Stomach (tissue), 9 donors: ENCODE results near the gene GRHL1. TPM values are rescaled to one million over a fixed set of nuclear protein-coding genes. Genes with fewer than 3 reads are reported as not detected.

Source experiments
- DNase-seq, 2 donors: peaks; one replicate each; pipeline versions ENCODE4 v3.0.0 to v3.0.0-alpha.2; 2013 to 2019
- H3K27ac ChIP-seq, 5 donors: fragments of 200-600 bp in 4 of 5; sonication (generic) in 4 of 5; one replicate each; pipeline ENCODE4 v1.5.1; 2013 to 2019; ENCODE audit warnings: mild to moderate bottlenecking in 1 of 5, moderate library complexity in 1 of 5
- H3K27me3 ChIP-seq, 3 donors: fragments of 200-600 bp; sonication (generic); one replicate each; pipeline ENCODE4 v1.5.1; 2017 to 2019; ENCODE audit warnings: mixed run types in 1 of 3
- H3K36me3 ChIP-seq, 4 donors: fragments of 200-600 bp; sonication (generic); 1 replicate in 3 of 4; 2 replicates in 1 of 4; pipeline ENCODE4 v1.5.1; 2016 to 2019
- H3K4me1 ChIP-seq, 4 donors: fragments of 200-600 bp; sonication (generic); one replicate each; pipeline ENCODE4 v1.5.1; 2016 to 2019
- H3K4me3 ChIP-seq, 4 donors: fragments of 200-600 bp; sonication (generic) in 3 of 4; one replicate each; pipeline ENCODE4 v1.5.1; 2016 to 2019; ENCODE audit warnings: mild to moderate bottlenecking in 1 of 4
- H3K9me3 ChIP-seq, 4 donors: fragments of 200-600 bp; sonication (generic); one replicate each; pipeline ENCODE4 v1.5.1; 2016 to 2019
- EP300 ChIP-seq: sonication (generic); formaldehyde crosslinking; IDR thresholded peaks from one replicate; pipeline ENCODE4 v1.6.1; 2017; ENCODE audit warnings: antibody characterized with exemption
- POLR2A ChIP-seq, 4 donors: fragments of 450-650 bp; IDR thresholded peaks; one replicate each; pipeline ENCODE4 v1.6.1; 2016; ENCODE audit warnings: antibody characterized with exemption in 4 of 4, control low read depth in 2 of 4, mild to moderate bottlenecking in 1 of 4, moderate library complexity in 1 of 4
- POLR2AphosphoS5 ChIP-seq, 3 donors: sonication (generic); formaldehyde crosslinking; IDR thresholded peaks; one replicate each; pipeline ENCODE4 v1.6.1; 2016; ENCODE audit warnings: antibody characterized with exemption in 3 of 3
- WGBS, 5 donors: extraction: QIAGEN DNeasy Blood & Tissue Kit in 3 of 5; methylation state at CpG; one replicate each; pipeline versions ENCODE4 v1.1.5 to v1.1.7; 2013 to 2018; 5-methylcytosine and 5-hydroxymethylcytosine counted together
- intact Hi-C: fragments of 100-400 bp; cut with DNase I; formaldehyde crosslinking; loops from one replicate; pipeline ENCODE4 v1.15.1; 2023; ENCODE audit warnings: low total_unique reads
- polyA plus RNA-seq, 3 donors: library from polyadenylated mRNA; stranded (reverse); fragments of 200-250 nt; gene quantifications; one replicate each; pipeline ENCODE4 v1.2.3, GENCODE V29; 2013
- total RNA-seq, 5 donors: library from RNA; depleted of rRNA; stranded (reverse); fragments of >200 nt; gene quantifications; one replicate each; pipeline versions ENCODE4 v1.1.0 to v1.2.3, GENCODE V29; 2014 to 2016
- TF ChIP-seq, protein P1 (sequence below), 7 experiments: fragments of 450-650 bp in 4 of 7; fragments of 200-600 bp in 3 of 7; sonication (generic) in 3 of 7; IDR thresholded peaks; one replicate each; pipeline ENCODE4 v1.5.1; 2016 to 2019; ENCODE audit warnings: antibody characterized with exemption in 7 of 7, control low read depth in 2 of 7, mild to moderate bottlenecking in 1 of 7
- donor health status: healthy with polysubstance abuse.
- donor health status: Bipolar disorder and iron deficiency.
- donor health status: healthy.

The GRHL1 gene
- total and polyA plus RNA-seq, 8 donors = 0.89 to 16.5 (median 3.8) TPM

DNA sequence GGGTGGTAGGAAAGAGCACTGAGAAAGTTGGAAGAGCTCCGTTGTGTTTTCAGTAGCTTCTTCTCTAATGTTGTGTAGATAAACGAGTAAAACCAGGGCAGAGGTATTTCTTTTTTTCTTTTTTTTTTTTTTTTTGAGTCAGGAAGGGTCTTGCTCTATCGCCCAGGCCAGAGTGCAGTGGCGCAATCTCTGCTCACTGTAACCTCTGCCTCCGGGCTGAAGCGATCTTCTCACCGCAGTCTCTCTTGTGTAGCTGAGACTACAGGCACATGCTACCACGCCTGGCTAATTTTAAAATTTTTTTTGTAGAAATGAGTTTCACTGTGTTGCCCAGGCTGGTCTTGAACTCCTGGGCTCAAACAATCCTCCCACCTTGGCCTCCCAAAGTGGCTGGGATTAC is 6.6 kb downstream of the GRHL1 start:
- peaks cover 0 to 8% (median 4%) of the 10 kb centered on the region in 4 donors for H3K36me3 ChIP-seq
- intact Hi-C loops = loop anchor here (10.0 kb wide), 1 partner anchor 113 kb away; the partner anchor contains the start of gene TAF1B
- TF ChIP-seq POLR2A (IDR thresholded peaks at IDR 0.05) (no peak), EP300 (no peak), POLR2AphosphoS5 (IDR thresholded peaks at IDR 0.05) (no peak)
- TF ChIP-seq, protein P1, sequence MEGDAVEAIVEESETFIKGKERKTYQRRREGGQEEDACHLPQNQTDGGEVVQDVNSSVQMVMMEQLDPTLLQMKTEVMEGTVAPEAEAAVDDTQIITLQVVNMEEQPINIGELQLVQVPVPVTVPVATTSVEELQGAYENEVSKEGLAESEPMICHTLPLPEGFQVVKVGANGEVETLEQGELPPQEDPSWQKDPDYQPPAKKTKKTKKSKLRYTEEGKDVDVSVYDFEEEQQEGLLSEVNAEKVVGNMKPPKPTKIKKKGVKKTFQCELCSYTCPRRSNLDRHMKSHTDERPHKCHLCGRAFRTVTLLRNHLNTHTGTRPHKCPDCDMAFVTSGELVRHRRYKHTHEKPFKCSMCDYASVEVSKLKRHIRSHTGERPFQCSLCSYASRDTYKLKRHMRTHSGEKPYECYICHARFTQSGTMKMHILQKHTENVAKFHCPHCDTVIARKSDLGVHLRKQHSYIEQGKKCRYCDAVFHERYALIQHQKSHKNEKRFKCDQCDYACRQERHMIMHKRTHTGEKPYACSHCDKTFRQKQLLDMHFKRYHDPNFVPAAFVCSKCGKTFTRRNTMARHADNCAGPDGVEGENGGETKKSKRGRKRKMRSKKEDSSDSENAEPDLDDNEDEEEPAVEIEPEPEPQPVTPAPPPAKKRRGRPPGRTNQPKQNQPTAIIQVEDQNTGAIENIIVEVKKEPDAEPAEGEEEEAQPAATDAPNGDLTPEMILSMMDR (IDR thresholded peaks at IDR 0.05) = no peak
- no peaks in the 10 kb centered on the region for H3K27me3 ChIP-seq
- no peak for DNase-seq
- no peak overlapping the region for H3K4me3 ChIP-seq
- 90 to 97% (median 95%) methylated on average over 8 of the region's 8 CpGs for WGBS, 5 donors
- H3K4me1 ChIP-seq = peaks cover 0 to 14% (median 2%) of the 10 kb centered on the region in 4 donors
- H3K9me3 ChIP-seq = no peaks in the 10 kb centered on the region
- H3K27ac ChIP-seq = no peak overlapping the region

DNA sequence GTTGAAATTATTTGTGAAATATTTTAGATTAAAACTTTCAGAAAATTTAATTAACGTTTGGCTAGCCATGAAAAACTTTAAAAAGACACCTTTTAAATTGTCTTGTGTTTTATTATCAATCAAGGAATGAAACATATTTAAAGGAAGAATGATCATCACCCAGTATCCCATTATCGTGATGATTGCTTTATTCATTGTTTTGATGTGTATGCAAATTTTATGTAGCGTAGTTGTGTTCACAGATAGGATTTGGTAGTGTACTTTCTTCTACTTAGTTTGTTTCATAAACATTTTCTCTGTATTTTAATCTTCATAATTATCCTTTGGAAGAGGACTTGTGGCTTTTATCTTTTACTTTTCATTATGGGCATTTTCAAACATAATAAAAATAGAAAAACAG is 7.8 kb downstream of the GRHL1 start:
- intact Hi-C loops = loop anchor here (10.0 kb wide), 1 partner anchor 114 kb away; the partner anchor contains the start of gene TAF1B
- Histone ChIP-seq H3K36me3 (peaks cover 0 to 13% (median 5%) of the 10 kb centered on the region in 4 donors), H3K27ac (no peak overlapping the region), H3K4me3 (no peak overlapping the region), H3K9me3 (no peaks in the 10 kb centered on the region), H3K27me3 (no peaks in the 10 kb centered on the region), H3K4me1 (peaks cover 0 to 4% (median 0%) of the 10 kb centered on the region in 4 donors)
- DNase-seq = no peak
- TF ChIP-seq EP300 (no peak), POLR2A (IDR thresholded peaks at IDR 0.05) (no peak), POLR2AphosphoS5 (IDR thresholded peaks at IDR 0.05) (no peak)
- TF ChIP-seq, protein P1 (IDR thresholded peaks at IDR 0.05) = no peak
- 90 to 97% (median 94%) methylated on average over 3 of the region's 3 CpGs for WGBS, 5 donors

DNA sequence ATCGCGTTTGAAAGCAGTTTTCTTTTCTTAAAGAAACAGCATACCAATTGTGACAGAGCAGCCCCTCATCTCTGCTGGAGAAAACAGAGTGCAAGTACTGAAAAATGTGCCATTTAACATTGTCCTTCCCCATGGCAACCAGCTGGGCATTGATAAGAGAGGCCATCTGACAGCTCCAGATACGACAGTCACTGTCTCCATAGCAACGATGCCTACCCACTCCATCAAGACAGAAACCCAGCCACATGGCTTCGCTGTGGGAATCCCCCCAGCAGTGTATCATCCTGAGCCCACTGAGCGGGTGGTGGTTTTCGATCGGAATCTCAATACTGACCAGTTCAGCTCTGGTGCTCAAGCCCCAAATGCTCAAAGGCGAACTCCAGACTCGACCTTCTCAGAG is 9.5 kb downstream of the GRHL1 start:
- H3K4me1 ChIP-seq = no peaks in the 10 kb centered on the region
- no peak overlapping the region for H3K27ac ChIP-seq
- peak in 1 of 2 donors; percentile 46 for DNase-seq
- intact Hi-C loops = no loop called here
- no peak overlapping the region for H3K4me3 ChIP-seq
- H3K9me3 ChIP-seq = no peaks in the 10 kb centered on the region
- H3K36me3 ChIP-seq = peaks cover 0 to 23% (median 11%) of the 10 kb centered on the region in 4 donors
- no peaks in the 10 kb centered on the region for H3K27me3 ChIP-seq
- WGBS, 5 donors = 77 to 83% (median 81%) methylated on average over 10 of the region's 10 CpGs
- TF ChIP-seq, protein P1 (IDR thresholded peaks at IDR 0.05) = no peak
- no peak for TF ChIP-seq POLR2A (IDR thresholded peaks at IDR 0.05)
- no peak for TF ChIP-seq EP300
- no peak for TF ChIP-seq POLR2AphosphoS5 (IDR thresholded peaks at IDR 0.05)

DNA sequence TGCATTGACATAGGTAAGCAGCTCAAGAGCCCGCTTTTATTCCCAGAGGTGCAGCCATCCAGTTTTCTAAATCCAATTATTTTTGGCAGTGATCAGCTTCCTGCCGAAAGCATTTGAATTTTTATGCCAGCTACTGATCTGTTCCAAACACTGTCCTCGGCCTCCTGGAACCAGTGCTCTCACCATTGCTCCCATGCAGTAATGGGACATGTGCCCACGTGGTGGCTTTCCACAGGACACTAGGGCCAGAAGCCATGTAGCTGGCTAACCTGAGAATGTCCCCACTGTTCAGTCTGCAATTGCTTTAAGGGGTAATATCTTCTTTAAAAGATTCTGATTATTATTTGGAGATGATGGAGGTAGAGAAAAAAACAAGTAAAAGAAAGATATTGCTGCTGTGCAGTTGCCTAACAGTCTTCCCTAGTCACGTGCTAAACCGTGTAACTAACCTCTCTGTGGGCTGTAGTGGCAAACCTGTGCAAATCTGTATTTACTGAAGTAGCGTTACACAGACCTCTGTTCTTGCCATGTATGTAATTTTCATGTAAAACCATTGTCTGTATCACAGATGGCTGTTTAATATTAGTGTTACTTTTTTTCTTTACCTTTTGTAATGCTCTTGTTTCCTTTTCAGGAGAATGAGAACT is 13.0 kb downstream of the GRHL1 start:
- H3K4me1 ChIP-seq = no peaks in the 10 kb centered on the region
- whole genome bisulfite sequencing, 5 donors = 77 to 94% (median 92%) methylated on average over 7 of the region's 7 CpGs
- TF ChIP-seq EP300 (no peak), POLR2A (IDR thresholded peaks at IDR 0.05) (no peak), POLR2AphosphoS5 (IDR thresholded peaks at IDR 0.05) (no peak)
- TF ChIP-seq, protein P1 (IDR thresholded peaks at IDR 0.05) = no peak
- H3K9me3 ChIP-seq = no peaks in the 10 kb centered on the region
- no peak overlapping the region for H3K4me3 ChIP-seq
- no peak for DNase-seq
- peaks cover 0 to 23% (median 11%) of the 10 kb centered on the region in 4 donors for H3K36me3 ChIP-seq
- no peak overlapping the region for H3K27ac ChIP-seq
- intact Hi-C loops = no loop called here
- no peaks in the 10 kb centered on the region for H3K27me3 ChIP-seq
